Measurements from ENCODE around the gene MFSD1. TPM values are rescaled to one million over a fixed set of nuclear protein-coding genes. Genes with fewer than 3 reads are reported as not detected.

Gene MFSD1
- polyA plus RNA-seq, 1 of the 3 experiments (the other 2 are of a cell fraction) = 44.9 TPM

DNA sequence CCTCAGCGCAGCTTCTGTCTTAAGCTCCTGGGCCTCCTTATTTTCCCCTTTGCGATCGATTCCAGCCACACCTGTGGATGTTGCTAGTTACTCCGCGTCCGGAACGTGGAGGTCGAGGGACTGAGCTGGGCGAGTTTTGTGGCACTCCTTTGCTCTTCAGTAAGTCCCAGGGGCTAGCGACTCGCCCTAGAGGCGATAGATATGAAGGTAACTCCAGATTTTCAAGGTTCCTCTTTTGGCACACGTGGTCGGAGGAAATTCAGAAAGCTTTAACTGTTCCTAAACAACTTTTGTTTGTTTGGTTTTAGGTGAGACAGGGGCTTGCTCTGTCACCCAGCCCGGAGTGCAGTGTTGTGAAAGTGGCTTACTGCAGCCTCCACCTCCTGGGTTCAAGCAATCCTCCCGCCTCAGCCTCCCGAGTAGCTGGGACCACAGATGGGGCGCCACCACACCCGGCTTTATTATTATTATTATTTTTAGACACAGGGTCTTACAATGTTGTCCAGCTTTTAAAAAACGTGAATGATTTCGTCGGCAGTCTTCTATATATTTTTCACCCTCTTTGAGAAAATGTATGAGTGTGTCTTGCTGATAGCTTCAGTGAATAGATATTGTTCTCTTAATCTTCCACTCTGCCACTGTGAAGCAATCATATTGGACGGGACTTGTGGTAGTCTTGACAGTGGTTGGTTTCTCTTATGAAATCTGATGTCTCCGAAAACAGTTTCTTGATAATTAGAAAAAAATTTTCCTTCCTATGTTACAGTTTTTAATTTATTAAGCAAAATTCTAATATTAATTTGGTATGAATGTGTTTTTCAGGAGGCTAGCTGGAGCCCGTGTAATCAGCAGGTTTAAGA, 785 bp downstream of the MFSD1 start:
- no peaks in the 10 kb centered on the region for H3K9me3 ChIP-seq
- H3K4me1 ChIP-seq (ENCODE audit: control insufficient read depth in 1 of 2, insufficient read depth in 2 of 2, low read depth in 1 of 2, low read length in 1 of 2) = peaks cover 8 to 14% of the 10 kb centered on the region in 2 experiments; a peak in 3 of 4 replicates
- peak overlapping the region in 1 of 2 experiments; percentile 62; a peak in 3 of 4 replicates for H3K27ac ChIP-seq (ENCODE audit: low read depth in 2 of 2, low read length in 1 of 2)
- 17% methylated on average over 21 of the region's 25 CpGs for WGBS (ENCODE audit: low lambda C conversion rate)
- peak overlapping the region; percentile 87 to 95 for H3K4me3 ChIP-seq (ENCODE audit: low read depth in 2 of 2, low read length in 1 of 2)
- no peak for TF ChIP-seq NFIC (IDR thresholded peaks at IDR 0.05; ENCODE audit: borderline replicate concordance)
- H2AFZ ChIP-seq (ENCODE audit: low read depth) = peak overlapping the region; percentile 92
- peaks cover 16% of the 10 kb centered on the region for H3F3A ChIP-seq (replicated peaks; ENCODE audit: insufficient read depth)
- H3K27me3 ChIP-seq (ENCODE audit: insufficient read depth) = no peaks in the 10 kb centered on the region
- H3K4me2 ChIP-seq = peak overlapping the region; percentile 77
- ChIA-PET POLR2A (interaction anchor here (1.0 kb wide), 1 partner anchor 158 kb away, joined by 5 read pairs; no protein-coding TSS in a partner anchor), CTCF (interaction anchor here (0.6 to 4.5 kb wide), 10 partner anchors 8 to 963 kb away, joined by 3 to 48 read pairs (median 3); partner anchors contain the start of gene GFM1)
- no peaks in the 10 kb centered on the region for H4K20me1 ChIP-seq (ENCODE audit: insufficient read depth)
- H3K79me2 ChIP-seq (ENCODE audit: insufficient read depth) = peaks cover 30% of the 10 kb centered on the region
- no peak for DNase-seq
- peak overlapping the region; percentile 77 for H3K9ac ChIP-seq
- peaks cover 28% of the 10 kb centered on the region in 2 experiments for H3K36me3 ChIP-seq (replicated peaks in 1 of 2; ENCODE audit: control insufficient read depth in 1 of 2, insufficient read depth in 2 of 2, low read length in 1 of 2)
- H3K9me2 ChIP-seq = no peaks in the 10 kb centered on the region

DNA sequence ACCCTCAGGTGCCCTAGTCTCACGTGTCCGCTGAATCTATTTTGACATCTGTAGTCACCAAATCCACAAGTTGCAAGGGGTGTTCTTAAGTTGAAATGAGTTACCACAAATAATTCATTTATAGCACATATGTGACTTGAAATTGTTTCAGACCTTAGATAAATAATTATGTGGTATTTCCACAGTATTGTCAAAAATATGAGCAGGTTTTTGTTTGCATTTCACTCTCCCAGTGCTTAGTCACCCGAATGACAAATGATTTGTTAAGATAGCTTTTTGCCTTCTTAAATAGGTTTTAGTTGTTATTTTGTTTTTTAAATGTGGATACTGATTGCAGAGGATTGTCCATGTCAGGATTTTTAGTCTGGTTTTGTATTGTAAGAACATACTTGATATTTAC, 2.6 kb downstream of the MFSD1 start:
- Histone ChIP-seq H3K4me1 (ENCODE audit: control insufficient read depth in 1 of 2, insufficient read depth in 2 of 2, low read depth in 1 of 2, low read length in 1 of 2) (peaks cover 8 to 14% of the 10 kb centered on the region in 2 experiments; a peak in 3 of 4 replicates), H3K9me2 (no peaks in the 10 kb centered on the region), H3F3A (replicated peaks; ENCODE audit: insufficient read depth) (peaks cover 28% of the 10 kb centered on the region), H3K9ac (no peak overlapping the region), H3K27ac (ENCODE audit: low read depth in 2 of 2, low read length in 1 of 2) (no peak overlapping the region), H3K27me3 (ENCODE audit: insufficient read depth) (no peaks in the 10 kb centered on the region), H3K36me3 (replicated peaks in 1 of 2; ENCODE audit: control insufficient read depth in 1 of 2, insufficient read depth in 2 of 2, low read length in 1 of 2) (peaks cover 44 to 45% of the 10 kb centered on the region in 2 experiments), H3K9me3 (no peaks in the 10 kb centered on the region), H2AFZ (ENCODE audit: low read depth) (no peak overlapping the region), H4K20me1 (ENCODE audit: insufficient read depth) (no peaks in the 10 kb centered on the region), H3K4me3 (ENCODE audit: low read depth in 2 of 2, low read length in 1 of 2) (no peak overlapping the region), H3K79me2 (ENCODE audit: insufficient read depth) (peaks cover 30% of the 10 kb centered on the region), H3K4me2 (peak overlapping the region; percentile 77; the same call in 1 of the 2 replicates)
- DNase-seq = no peak
- ChIA-PET CTCF (interaction anchor here (1.3 to 4.5 kb wide), 2 partner anchors 13 to 14 kb away, joined by 4 to 48 read pairs; no protein-coding TSS in a partner anchor), POLR2A (no interaction called here)
- TF ChIP-seq MXI1 (IDR thresholded peaks at IDR 0.05; ENCODE audit: low read depth, low read length) (no peak), RAD21 (IDR thresholded peaks at IDR 0.05; ENCODE audit: low read length) (no peak), RCOR1 (IDR thresholded peaks at IDR 0.05; ENCODE audit: low read length) (no peak), FOXM1 (IDR thresholded peaks at IDR 0.05; ENCODE audit: low read depth) (no peak), FOXJ3 (CRISPR knock-in tag; IDR thresholded peaks at IDR 0.05) (no peak), ELF1 (IDR thresholded peaks at IDR 0.05) (no peak)
- 88% methylated on average over 3 of the region's 3 CpGs for WGBS (ENCODE audit: low lambda C conversion rate)

DNA sequence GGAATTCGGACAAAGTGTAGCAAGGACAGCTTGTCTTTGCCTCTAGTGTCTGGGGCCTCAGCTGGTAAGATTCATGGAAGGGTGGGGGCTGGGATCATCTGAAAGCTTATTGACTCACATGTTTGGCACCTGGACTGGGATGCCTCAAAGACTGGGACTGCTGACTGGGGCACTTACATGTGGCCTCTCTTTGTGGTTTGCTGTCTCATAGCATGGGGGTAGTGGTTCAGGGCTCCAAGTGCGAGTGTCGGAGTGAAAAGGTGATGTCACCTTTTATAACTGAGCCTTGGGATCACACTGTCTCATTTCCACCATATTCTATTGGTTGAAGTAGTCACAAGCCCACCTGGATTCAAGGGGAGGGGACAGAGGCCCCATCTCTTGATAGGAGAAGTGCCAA, 6.8 kb downstream of the MFSD1 start:
- no peak for DNase-seq
- no peak overlapping the region for H3K9ac ChIP-seq
- peaks cover 68 to 78% of the 10 kb centered on the region in 2 experiments for H3K36me3 ChIP-seq (replicated peaks in 1 of 2; ENCODE audit: control insufficient read depth in 1 of 2, insufficient read depth in 2 of 2, low read length in 1 of 2)
- peaks cover 26% of the 10 kb centered on the region for H3F3A ChIP-seq (replicated peaks; ENCODE audit: insufficient read depth)
- H3K27me3 ChIP-seq (ENCODE audit: insufficient read depth) = no peaks in the 10 kb centered on the region
- no peak overlapping the region for H3K4me3 ChIP-seq (ENCODE audit: low read depth in 2 of 2, low read length in 1 of 2)
- H3K9me3 ChIP-seq = no peaks in the 10 kb centered on the region
- ChIA-PET POLR2A (no interaction called here), CTCF (interaction anchor here (0.6 to 1.5 kb wide), 2 partner anchors 17 to 19 kb away, joined by 3 read pairs; no protein-coding TSS in a partner anchor)
- H2AFZ ChIP-seq (ENCODE audit: low read depth) = no peak overlapping the region
- H3K4me1 ChIP-seq (ENCODE audit: control insufficient read depth in 1 of 2, insufficient read depth in 2 of 2, low read depth in 1 of 2, low read length in 1 of 2) = peaks cover 0 to 1% of the 10 kb centered on the region in 2 experiments; a peak in 2 of 4 replicates
- H3K27ac ChIP-seq (ENCODE audit: low read depth in 2 of 2, low read length in 1 of 2) = peak overlapping the region in 1 of 2 experiments; percentile 23; a peak in 1 of 4 replicates
- H3K9me2 ChIP-seq = no peaks in the 10 kb centered on the region
- H3K79me2 ChIP-seq (ENCODE audit: insufficient read depth) = peaks cover 14% of the 10 kb centered on the region
- no peak overlapping the region; the same call in 1 of the 2 replicates for H3K4me2 ChIP-seq
- WGBS (ENCODE audit: low lambda C conversion rate) = 72% methylated on average over 3 of the region's 3 CpGs
- H4K20me1 ChIP-seq (ENCODE audit: insufficient read depth) = no peaks in the 10 kb centered on the region
- TF ChIP-seq TCF12 (IDR thresholded peaks at IDR 0.05) (peak; percentile 72), RXRA (IDR thresholded peaks at IDR 0.05; ENCODE audit: borderline replicate concordance, low read depth) (no peak), ELF1 (IDR thresholded peaks at IDR 0.05) (no peak), FOSL2 (IDR thresholded peaks at IDR 0.05; ENCODE audit: borderline replicate concordance, low read depth) (peak; percentile 33; the same call in 1 of the 2 replicates), FOXJ3 (CRISPR knock-in tag; IDR thresholded peaks at IDR 0.05) (no peak), RCOR1 (IDR thresholded peaks at IDR 0.05; ENCODE audit: low read length) (no peak), RAD21 (IDR thresholded peaks at IDR 0.05; ENCODE audit: low read length) (no peak), EP300 (IDR thresholded peaks at IDR 0.05; ENCODE audit: borderline replicate concordance in 1 of 2, low read depth in 1 of 2, low read length in 1 of 2) (peak in 1 of 2 experiments; percentile 7; a peak in 1 of 4 replicates), FOXM1 (IDR thresholded peaks at IDR 0.05; ENCODE audit: low read depth) (no peak)
- TF ChIP-seq, protein P1, sequence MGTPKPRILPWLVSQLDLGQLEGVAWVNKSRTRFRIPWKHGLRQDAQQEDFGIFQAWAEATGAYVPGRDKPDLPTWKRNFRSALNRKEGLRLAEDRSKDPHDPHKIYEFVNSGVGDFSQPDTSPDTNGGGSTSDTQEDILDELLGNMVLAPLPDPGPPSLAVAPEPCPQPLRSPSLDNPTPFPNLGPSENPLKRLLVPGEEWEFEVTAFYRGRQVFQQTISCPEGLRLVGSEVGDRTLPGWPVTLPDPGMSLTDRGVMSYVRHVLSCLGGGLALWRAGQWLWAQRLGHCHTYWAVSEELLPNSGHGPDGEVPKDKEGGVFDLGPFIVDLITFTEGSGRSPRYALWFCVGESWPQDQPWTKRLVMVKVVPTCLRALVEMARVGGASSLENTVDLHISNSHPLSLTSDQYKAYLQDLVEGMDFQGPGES (IDR thresholded peaks at IDR 0.05; ENCODE audit: low read depth, low read length) = no peak
- TF ChIP-seq, protein P2, sequence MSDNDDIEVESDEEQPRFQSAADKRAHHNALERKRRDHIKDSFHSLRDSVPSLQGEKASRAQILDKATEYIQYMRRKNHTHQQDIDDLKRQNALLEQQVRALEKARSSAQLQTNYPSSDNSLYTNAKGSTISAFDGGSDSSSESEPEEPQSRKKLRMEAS (IDR thresholded peaks at IDR 0.05; ENCODE audit: low read depth) = 0 out of 2 replicates have a peak, but pooled peaks have one; percentile 35
- TF ChIP-seq, protein P3, sequence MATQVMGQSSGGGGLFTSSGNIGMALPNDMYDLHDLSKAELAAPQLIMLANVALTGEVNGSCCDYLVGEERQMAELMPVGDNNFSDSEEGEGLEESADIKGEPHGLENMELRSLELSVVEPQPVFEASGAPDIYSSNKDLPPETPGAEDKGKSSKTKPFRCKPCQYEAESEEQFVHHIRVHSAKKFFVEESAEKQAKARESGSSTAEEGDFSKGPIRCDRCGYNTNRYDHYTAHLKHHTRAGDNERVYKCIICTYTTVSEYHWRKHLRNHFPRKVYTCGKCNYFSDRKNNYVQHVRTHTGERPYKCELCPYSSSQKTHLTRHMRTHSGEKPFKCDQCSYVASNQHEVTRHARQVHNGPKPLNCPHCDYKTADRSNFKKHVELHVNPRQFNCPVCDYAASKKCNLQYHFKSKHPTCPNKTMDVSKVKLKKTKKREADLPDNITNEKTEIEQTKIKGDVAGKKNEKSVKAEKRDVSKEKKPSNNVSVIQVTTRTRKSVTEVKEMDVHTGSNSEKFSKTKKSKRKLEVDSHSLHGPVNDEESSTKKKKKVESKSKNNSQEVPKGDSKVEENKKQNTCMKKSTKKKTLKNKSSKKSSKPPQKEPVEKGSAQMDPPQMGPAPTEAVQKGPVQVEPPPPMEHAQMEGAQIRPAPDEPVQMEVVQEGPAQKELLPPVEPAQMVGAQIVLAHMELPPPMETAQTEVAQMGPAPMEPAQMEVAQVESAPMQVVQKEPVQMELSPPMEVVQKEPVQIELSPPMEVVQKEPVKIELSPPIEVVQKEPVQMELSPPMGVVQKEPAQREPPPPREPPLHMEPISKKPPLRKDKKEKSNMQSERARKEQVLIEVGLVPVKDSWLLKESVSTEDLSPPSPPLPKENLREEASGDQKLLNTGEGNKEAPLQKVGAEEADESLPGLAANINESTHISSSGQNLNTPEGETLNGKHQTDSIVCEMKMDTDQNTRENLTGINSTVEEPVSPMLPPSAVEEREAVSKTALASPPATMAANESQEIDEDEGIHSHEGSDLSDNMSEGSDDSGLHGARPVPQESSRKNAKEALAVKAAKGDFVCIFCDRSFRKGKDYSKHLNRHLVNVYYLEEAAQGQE (IDR thresholded peaks at IDR 0.05; ENCODE audit: low read depth, low read length) = no peak

All from SK-N-SH (cell line).